IMR-90 (cell line): ENCODE results near the gene OR2M5.

Experiments
- POLR2A ChIP-seq: IDR thresholded peaks from 2 replicates; pipeline ENCODE4 v1.6.1; 2012; ENCODE audit warnings: mild to moderate bottlenecking, low read depth, low read length
- RAD21 ChIP-seq: IDR thresholded peaks from 2 replicates; pipeline ENCODE4 v1.6.1; 2012; ENCODE audit warnings: low read length, improper control_type of control experiment

GRCh38 chr1:248102847-248103246 is 42.1 kb upstream of the OR2M5 start:
- no peak for TF ChIP-seq RAD21
- no peak for TF ChIP-seq POLR2A
